GM23338 (cell line): ENCODE data around the gene CFP. TPM values are rescaled to one million over a fixed set of nuclear protein-coding genes. Genes with fewer than 3 reads are reported as not detected.

Experiments
- ATAC-seq: fragments of 200-7000 bp; cut with Tn5 transposase; 3 replicates; pipeline ENCODE4 v1.9.1; 2020
- DNase-seq: peaks from one replicate; pipeline ENCODE4 v3.0.0-alpha.2; 2015; ENCODE audit warnings: low spot score
- H2AFZ ChIP-seq: fragments of 200-600 bp; sonication (generic); 2 replicates; pipeline ENCODE4 v1.8.0; 2016; ENCODE audit warnings: antibody characterized with exemption, mild to moderate bottlenecking, moderate library complexity
- H3F3A ChIP-seq: fragments of 200-600 bp; sonication (generic); replicated peaks from 2 replicates; pipeline ENCODE4 v1.8.0; 2017; ENCODE audit warnings: antibody characterized with exemption, mixed run types, low read depth
- H3K27ac ChIP-seq: fragments of 200-600 bp; sonication (generic); 2 replicates; pipeline ENCODE4 v1.6.1; 2016; ENCODE audit warnings: low read depth
- H3K27me3 ChIP-seq: fragments of 200-600 bp; sonication (generic); 2 replicates; pipeline ENCODE4 v1.8.0; 2016; ENCODE audit warnings: mild to moderate bottlenecking, mixed run types, moderate library complexity; ENCODE audit not compliant: insufficient read depth
- H3K36me3 ChIP-seq: fragments of 200-600 bp; sonication (generic); 2 replicates; pipeline ENCODE4 v1.8.0; 2016; ENCODE audit warnings: mild to moderate bottlenecking; ENCODE audit not compliant: insufficient read depth
- H3K4me1 ChIP-seq: fragments of 200-600 bp; sonication (generic); 2 replicates; pipeline ENCODE4 v1.8.0; 2016; ENCODE audit warnings: mild to moderate bottlenecking, moderate library complexity; ENCODE audit not compliant: insufficient read depth
- H3K4me2 ChIP-seq: fragments of 200-600 bp; sonication (generic); 2 replicates; pipeline ENCODE4 v1.7.1; 2017; ENCODE audit warnings: mixed run types
- H3K4me3 ChIP-seq: fragments of 200-600 bp; sonication (generic); 2 replicates; pipeline ENCODE4 v1.6.1; 2016; ENCODE audit warnings: mixed run types
- H3K79me2 ChIP-seq: fragments of 200-600 bp; sonication (generic); replicated peaks from 2 replicates; pipeline ENCODE4 v1.8.0; 2017; ENCODE audit warnings: mild to moderate bottlenecking; ENCODE audit not compliant: insufficient read depth
- H3K9me2 ChIP-seq: fragments of 200-600 bp; sonication (generic); 2 replicates; pipeline ENCODE4 v1.8.0; 2017; ENCODE audit not compliant: insufficient read depth
- H4K20me1 ChIP-seq: fragments of 200-600 bp; sonication (generic); replicated peaks from 2 replicates; pipeline ENCODE4 v1.8.0; 2017; ENCODE audit warnings: mild to moderate bottlenecking; ENCODE audit not compliant: insufficient read depth
- H3K27ac Mint-ChIP-seq: 2 replicates; pipeline ENCODE4 v1.8.0; 2020; ENCODE audit warnings: inconsistent platforms, mild to moderate bottlenecking, moderate library complexity, mixed read lengths
- H3K27me3 Mint-ChIP-seq: 3 replicates; pipeline ENCODE4 v1.8.0; 2022; ENCODE audit warnings: low read depth, mild to moderate bottlenecking, moderate library complexity, mixed read lengths, inconsistent platforms; ENCODE audit not compliant: insufficient read depth, poor library complexity
- H3K36me3 Mint-ChIP-seq: 3 replicates; pipeline ENCODE4 v1.8.0; 2021; ENCODE audit warnings: low read depth, mild to moderate bottlenecking, inconsistent platforms, moderate library complexity, mixed read lengths
- H3K4me1 Mint-ChIP-seq: 3 replicates; pipeline ENCODE4 v1.8.0; 2020; ENCODE audit warnings: mild to moderate bottlenecking, inconsistent platforms, mixed read lengths
- H3K4me3 Mint-ChIP-seq: 3 replicates; pipeline ENCODE4 v1.8.0; 2021; ENCODE audit warnings: moderate library complexity, mild to moderate bottlenecking, inconsistent platforms, mixed read lengths
- H3K9me3 Mint-ChIP-seq: 3 replicates; pipeline ENCODE4 v1.8.0; 2020; ENCODE audit warnings: moderate library complexity, mild to moderate bottlenecking, inconsistent platforms, mixed read lengths
- CREB1 ChIP-seq: fragments of 250-450 bp; sonication (Bioruptor Pico); IDR thresholded peaks from 2 replicates; pipeline ENCODE4 v1.5.0; 2020; ENCODE audit warnings: low read depth, mild to moderate bottlenecking, moderate library complexity
- EZH2phosphoT487 ChIP-seq: fragments of 200-600 bp; sonication (generic); IDR thresholded peaks from one replicate; pipeline ENCODE4 v1.8.1; 2018; ENCODE audit warnings: antibody characterized with exemption; ENCODE audit not compliant: unreplicated experiment
- JUNB ChIP-seq: IDR thresholded peaks from one replicate; pipeline ENCODE4 v1.6.1; 2016; ENCODE audit warnings: antibody characterized with exemption; ENCODE audit not compliant: unreplicated experiment
- NANOG ChIP-seq: IDR thresholded peaks from 2 replicates; pipeline ENCODE4 v1.6.1; 2016; ENCODE audit warnings: antibody characterized with exemption, borderline replicate concordance
- POLR2AphosphoS5 ChIP-seq: IDR thresholded peaks from 2 replicates; pipeline ENCODE4 v1.6.1; 2016; ENCODE audit warnings: antibody characterized with exemption, low read depth
- REST ChIP-seq: IDR thresholded peaks from one replicate; pipeline ENCODE4 v1.6.1; 2018; ENCODE audit warnings: antibody characterized with exemption; ENCODE audit not compliant: unreplicated experiment
- STAT1 ChIP-seq: IDR thresholded peaks from one replicate; pipeline ENCODE4 v1.6.1; 2016; ENCODE audit warnings: antibody characterized with exemption; ENCODE audit not compliant: unreplicated experiment
- ZNF114 ChIP-seq: fragments of 250-450 bp; sonication (Bioruptor Pico); IDR thresholded peaks from 2 replicates; pipeline ENCODE4 v1.5.0; 2020; ENCODE audit warnings: mild to moderate bottlenecking, moderate library complexity
- ZNF331 ChIP-seq: fragments of 250-450 bp; sonication (Bioruptor Pico); IDR thresholded peaks from 2 replicates; pipeline ENCODE4 v1.5.0; 2020; ENCODE audit warnings: low read depth, mild to moderate bottlenecking, moderate library complexity
- polyA plus RNA-seq: library from polyadenylated mRNA; unstranded; fragments of >200 nt; fragmentation: Nextera tagmentation; extraction: Ambion mirVana; gene quantifications from 2 replicates; pipeline ENCODE4 v1.2.1, GENCODE V29; 2016
- total RNA-seq: library from RNA; depleted of rRNA; stranded (reverse); fragments of >200 nt; shearing (Covaris generic); gene quantifications from 2 replicates; pipeline ENCODE4 v1.2.3, GENCODE V29; 2014
- TF ChIP-seq, protein P1 (sequence below): fragments of 250-450 bp; sonication (Bioruptor Pico); IDR thresholded peaks from 2 replicates; pipeline ENCODE4 v1.5.0; 2020; ENCODE audit warnings: mild to moderate bottlenecking, moderate library complexity
- TF ChIP-seq, protein P2 (sequence below), 2 experiments: fragments of 200-600 bp in 1 of 2; sonication (generic) in 1 of 2; conservative IDR thresholded peaks; 2 replicates each; pipeline versions ENCODE4 v1.5.1 to v1.6.1; 2016 to 2017; ENCODE audit warnings: antibody characterized with exemption in 2 of 2, low read depth in 2 of 2, mild to moderate bottlenecking in 2 of 2, moderate library complexity in 1 of 2
- TF ChIP-seq, protein P3 (sequence below): IDR thresholded peaks from 2 replicates; pipeline ENCODE4 v1.6.1; 2016; ENCODE audit warnings: antibody characterized with exemption

The CFP gene
- total and polyA plus RNA-seq, 2 experiments from 2014 or later: 2.1 to 2.2 TPM

GRCh38 chrX:47587091-47587891, 42.4 kb downstream of the CFP start:
- no peaks in the 10 kb centered on the region for H3K27me3 ChIP-seq
- H4K20me1 ChIP-seq: no peaks in the 10 kb centered on the region
- ATAC-seq: no peak
- H3F3A ChIP-seq: no peaks in the 10 kb centered on the region
- H3K36me3 ChIP-seq: no peaks in the 10 kb centered on the region
- no peaks in the 10 kb centered on the region for H3K4me1 ChIP-seq
- no peak overlapping the region for H3K4me2 ChIP-seq
- no peak for DNase-seq
- H2AFZ ChIP-seq: no peak overlapping the region
- H3K27ac ChIP-seq: no peak overlapping the region
- Mint-ChIP-seq H3K36me3 (peaks cover 5% of the 10 kb centered on the region; the same call in 1 of the 3 replicates), H3K27ac (no peak overlapping the region), H3K9me3 (no peaks in the 10 kb centered on the region), H3K4me3 (no peak overlapping the region), H3K4me1 (peaks cover 12% of the 10 kb centered on the region), H3K27me3 (peaks cover 14% of the 10 kb centered on the region)
- no peaks in the 10 kb centered on the region for H3K9me2 ChIP-seq
- H3K4me3 ChIP-seq: no peak overlapping the region
- no peaks in the 10 kb centered on the region for H3K79me2 ChIP-seq
- TF ChIP-seq, protein P1, sequence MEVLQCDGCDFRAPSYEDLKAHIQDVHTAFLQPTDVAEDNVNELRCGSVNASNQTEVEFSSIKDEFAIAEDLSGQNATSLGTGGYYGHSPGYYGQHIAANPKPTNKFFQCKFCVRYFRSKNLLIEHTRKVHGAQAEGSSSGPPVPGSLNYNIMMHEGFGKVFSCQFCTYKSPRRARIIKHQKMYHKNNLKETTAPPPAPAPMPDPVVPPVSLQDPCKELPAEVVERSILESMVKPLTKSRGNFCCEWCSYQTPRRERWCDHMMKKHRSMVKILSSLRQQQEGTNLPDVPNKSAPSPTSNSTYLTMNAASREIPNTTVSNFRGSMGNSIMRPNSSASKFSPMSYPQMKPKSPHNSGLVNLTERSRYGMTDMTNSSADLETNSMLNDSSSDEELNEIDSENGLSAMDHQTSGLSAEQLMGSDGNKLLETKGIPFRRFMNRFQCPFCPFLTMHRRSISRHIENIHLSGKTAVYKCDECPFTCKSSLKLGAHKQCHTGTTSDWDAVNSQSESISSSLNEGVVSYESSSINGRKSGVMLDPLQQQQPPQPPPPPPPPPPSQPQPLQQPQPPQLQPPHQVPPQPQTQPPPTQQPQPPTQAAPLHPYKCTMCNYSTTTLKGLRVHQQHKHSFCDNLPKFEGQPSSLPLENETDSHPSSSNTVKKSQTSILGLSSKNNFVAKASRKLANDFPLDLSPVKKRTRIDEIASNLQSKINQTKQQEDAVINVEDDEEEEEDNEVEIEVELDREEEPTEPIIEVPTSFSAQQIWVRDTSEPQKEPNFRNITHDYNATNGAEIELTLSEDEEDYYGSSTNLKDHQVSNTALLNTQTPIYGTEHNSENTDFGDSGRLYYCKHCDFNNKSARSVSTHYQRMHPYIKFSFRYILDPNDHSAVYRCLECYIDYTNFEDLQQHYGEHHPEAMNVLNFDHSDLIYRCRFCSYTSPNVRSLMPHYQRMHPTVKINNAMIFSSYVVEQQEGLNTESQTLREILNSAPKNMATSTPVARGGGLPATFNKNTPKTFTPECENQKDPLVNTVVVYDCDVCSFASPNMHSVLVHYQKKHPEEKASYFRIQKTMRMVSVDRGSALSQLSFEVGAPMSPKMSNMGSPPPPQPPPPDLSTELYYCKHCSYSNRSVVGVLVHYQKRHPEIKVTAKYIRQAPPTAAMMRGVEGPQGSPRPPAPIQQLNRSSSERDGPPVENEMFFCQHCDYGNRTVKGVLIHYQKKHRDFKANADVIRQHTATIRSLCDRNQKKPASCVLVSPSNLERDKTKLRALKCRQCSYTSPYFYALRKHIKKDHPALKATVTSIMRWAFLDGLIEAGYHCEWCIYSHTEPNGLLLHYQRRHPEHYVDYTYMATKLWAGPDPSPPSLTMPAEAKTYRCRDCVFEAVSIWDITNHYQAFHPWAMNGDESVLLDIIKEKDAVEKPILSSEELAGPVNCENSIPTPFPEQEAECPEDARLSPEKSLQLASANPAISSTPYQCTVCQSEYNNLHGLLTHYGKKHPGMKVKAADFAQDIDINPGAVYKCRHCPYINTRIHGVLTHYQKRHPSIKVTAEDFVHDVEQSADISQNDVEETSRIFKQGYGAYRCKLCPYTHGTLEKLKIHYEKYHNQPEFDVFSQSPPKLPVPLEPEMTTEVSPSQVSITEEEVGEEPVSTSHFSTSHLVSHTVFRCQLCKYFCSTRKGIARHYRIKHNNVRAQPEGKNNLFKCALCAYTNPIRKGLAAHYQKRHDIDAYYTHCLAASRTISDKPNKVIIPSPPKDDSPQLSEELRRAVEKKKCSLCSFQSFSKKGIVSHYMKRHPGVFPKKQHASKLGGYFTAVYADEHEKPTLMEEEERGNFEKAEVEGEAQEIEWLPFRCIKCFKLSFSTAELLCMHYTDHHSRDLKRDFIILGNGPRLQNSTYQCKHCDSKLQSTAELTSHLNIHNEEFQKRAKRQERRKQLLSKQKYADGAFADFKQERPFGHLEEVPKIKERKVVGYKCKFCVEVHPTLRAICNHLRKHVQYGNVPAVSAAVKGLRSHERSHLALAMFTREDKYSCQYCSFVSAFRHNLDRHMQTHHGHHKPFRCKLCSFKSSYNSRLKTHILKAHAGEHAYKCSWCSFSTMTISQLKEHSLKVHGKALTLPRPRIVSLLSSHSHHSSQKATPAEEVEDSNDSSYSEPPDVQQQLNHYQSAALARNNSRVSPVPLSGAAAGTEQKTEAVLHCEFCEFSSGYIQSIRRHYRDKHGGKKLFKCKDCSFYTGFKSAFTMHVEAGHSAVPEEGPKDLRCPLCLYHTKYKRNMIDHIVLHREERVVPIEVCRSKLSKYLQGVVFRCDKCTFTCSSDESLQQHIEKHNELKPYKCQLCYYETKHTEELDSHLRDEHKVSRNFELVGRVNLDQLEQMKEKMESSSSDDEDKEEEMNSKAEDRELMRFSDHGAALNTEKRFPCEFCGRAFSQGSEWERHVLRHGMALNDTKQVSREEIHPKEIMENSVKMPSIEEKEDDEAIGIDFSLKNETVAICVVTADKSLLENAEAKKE: no peak
- TF ChIP-seq STAT1 (no peak), JUNB (no peak), CREB1 (CRISPR knock-in tag) (no peak), ZNF331 (CRISPR knock-in tag) (no peak), REST (no peak), NANOG (no peak), ZNF114 (CRISPR knock-in tag) (no peak), EZH2phosphoT487 (no peak), POLR2AphosphoS5 (no peak)
- TF ChIP-seq, protein P2, sequence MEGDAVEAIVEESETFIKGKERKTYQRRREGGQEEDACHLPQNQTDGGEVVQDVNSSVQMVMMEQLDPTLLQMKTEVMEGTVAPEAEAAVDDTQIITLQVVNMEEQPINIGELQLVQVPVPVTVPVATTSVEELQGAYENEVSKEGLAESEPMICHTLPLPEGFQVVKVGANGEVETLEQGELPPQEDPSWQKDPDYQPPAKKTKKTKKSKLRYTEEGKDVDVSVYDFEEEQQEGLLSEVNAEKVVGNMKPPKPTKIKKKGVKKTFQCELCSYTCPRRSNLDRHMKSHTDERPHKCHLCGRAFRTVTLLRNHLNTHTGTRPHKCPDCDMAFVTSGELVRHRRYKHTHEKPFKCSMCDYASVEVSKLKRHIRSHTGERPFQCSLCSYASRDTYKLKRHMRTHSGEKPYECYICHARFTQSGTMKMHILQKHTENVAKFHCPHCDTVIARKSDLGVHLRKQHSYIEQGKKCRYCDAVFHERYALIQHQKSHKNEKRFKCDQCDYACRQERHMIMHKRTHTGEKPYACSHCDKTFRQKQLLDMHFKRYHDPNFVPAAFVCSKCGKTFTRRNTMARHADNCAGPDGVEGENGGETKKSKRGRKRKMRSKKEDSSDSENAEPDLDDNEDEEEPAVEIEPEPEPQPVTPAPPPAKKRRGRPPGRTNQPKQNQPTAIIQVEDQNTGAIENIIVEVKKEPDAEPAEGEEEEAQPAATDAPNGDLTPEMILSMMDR (conservative IDR thresholded peaks at IDR 0.05; ENCODE audit: low read depth in 2 of 2): no peak
- TF ChIP-seq, protein P3, sequence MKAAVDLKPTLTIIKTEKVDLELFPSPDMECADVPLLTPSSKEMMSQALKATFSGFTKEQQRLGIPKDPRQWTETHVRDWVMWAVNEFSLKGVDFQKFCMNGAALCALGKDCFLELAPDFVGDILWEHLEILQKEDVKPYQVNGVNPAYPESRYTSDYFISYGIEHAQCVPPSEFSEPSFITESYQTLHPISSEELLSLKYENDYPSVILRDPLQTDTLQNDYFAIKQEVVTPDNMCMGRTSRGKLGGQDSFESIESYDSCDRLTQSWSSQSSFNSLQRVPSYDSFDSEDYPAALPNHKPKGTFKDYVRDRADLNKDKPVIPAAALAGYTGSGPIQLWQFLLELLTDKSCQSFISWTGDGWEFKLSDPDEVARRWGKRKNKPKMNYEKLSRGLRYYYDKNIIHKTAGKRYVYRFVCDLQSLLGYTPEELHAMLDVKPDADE: no peak
